Smooth muscle cell of the brain vasculature (primary cell): Measurements from ENCODE around the gene LIPF.
"Not testable (repeated sequence)": the region's sequence is repeated elsewhere in the genome, so short reads cannot be mapped to it uniquely, and the experiment has no call there.

ENCODE experiments used
- DNase-seq: peaks from one replicate; pipeline ENCODE4 v3.0.0-alpha.2; 2012; ENCODE audit warnings: low read depth, low spot score

LIPF gene

DNA sequence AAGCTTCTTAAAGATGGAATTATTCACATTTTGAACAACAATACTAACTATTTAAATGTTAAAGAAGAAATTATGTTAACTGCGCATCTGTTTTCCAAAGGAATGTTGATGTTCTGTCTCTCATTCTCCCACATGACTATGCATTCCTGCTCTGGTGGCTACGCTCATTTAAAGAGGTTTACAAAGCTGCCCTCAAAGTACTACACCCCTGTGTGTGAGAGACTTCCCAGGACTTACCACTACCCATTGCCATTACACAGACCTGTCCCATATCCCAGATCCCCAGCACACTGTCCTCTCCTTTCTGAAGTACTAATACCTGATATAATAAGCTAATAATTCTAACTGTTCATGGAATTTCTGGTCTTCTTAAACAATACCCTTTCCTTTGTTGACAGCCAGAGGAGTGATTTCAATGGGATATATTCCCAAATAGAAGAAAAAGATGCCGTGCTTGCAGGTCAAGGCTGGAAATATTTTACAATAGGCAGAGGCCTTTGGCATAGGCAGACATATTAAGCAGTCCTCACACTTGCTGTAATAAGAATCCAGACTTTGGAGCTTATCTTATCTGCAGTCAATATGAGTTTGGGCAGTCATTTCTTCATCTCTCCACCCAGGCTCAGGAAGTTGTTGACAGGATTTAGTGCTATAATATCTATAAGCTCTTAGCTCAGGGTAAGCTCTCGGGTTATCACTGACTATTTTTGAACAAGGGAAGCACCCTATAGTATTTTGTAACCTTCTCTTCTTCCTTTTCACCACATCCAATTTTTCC, 12.2 kb downstream of the LIPF start:
- no peak for DNase-seq

DNA sequence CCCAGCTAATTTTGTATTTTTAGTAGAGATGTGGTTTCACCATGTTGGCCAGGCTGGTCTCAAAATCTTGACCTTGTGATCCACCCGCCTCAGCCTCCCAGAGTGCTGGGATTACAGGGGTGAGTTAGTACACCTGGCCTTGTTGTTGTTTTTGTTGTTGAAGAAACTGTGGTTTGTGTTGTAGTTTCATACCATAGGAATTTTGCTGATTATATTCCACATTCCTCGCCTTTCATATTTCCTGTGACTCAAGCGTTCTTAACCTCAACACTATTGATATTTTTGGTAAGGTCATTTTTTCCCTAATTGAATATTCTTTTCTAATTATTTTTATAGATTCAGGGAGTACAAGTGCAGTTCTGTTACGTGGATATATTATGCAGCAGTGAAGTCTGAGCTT, 16.7 kb downstream of the LIPF start:
- no peak for DNase-seq

DNA sequence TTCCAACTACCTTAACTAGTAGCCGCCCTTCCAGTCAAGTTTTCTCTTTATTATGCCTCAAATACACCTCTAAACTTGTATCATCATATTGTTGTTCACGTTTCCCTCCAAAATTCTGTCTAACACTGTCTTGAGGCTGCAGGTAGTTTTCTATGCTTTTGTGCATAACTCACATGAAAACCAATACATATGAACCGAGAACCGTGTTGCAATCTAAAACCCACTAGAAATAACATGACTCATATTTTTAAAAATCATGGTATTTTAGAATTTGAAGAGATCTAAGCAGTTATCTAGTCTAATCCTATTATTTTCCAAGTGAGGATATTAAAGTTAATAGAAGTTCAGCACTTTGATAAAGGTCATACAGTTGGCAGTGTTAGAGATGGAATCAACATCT, 18.2 kb downstream of the LIPF start:
- DNase-seq: no peak

DNA sequence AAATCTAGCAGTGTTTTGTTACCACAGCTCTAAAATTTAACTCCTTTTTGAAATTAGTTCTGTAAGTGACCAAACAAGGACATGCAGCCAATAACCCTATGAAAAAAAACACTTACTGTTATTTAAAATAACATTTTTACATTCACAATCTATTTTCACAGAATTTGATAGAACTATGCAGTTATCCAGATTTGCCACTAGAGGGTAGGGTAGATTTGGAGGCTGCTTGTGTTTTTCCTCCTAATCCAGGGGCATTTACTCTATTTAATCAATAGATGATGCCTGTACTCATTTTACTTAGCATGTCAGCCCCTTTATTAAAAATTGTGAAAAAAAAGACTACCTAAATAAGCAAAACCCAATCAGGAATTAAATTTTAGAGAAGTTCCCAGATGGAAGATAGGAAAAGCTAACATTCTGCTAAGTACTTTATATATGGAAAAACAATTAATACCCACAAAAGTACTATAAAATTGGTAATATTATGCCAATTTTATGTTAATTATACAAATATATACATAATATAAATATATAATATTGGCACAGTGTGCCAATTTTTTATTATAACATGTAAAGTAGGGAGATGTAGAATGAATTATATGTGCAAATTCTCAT, 23.7 kb downstream of the LIPF start:
- no peak for DNase-seq

DNA sequence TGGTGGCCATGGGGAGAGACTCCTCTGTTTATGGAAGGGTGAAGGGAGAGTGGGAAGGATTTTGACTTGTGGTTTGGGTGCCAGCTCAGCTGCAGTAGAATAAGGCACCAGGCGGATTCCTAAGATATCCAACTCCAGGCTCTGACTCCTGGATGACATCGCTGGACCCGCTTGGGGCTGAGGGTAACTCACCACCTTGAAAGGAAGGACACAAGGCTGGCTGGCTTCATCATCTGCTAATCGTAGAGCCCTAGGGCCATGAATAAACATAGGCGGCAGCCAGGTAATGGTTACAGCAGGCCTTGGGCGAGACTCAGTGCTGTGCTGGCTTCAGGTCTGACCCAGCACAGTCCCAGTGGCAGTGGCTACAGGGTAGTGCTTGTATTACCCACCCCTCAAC, 25.1 kb downstream of the LIPF start:
- no peak for DNase-seq

DNA sequence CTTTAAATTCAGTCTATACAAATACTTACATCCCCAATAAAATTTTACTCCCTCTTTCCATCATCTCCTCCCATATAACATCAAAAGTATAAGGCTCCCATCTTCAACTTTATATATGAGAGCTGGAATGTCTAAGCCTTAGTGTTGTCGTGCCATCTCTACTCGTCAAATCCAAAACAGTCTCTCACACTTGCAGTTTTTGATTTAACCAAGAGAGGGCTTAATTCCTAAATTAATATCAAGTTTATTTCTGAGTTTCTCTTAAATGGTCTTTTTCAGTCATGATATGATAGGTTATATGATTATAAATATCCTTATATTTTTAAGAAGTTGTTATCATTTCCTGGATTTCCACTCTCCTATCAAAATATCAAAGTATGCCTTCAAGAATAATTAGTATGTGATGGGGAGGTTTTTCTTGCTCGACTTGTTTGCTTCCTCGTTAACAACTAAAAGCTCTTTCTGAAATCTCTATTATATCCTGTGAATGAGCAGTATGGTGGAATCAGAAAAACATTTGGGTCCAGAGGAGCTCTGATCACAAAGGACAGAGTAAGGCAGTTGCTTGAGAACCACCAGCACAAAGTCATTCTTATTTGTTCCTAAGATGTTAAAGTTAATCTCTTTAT, 29.3 kb downstream of the LIPF start:
- no peak for DNase-seq

DNA sequence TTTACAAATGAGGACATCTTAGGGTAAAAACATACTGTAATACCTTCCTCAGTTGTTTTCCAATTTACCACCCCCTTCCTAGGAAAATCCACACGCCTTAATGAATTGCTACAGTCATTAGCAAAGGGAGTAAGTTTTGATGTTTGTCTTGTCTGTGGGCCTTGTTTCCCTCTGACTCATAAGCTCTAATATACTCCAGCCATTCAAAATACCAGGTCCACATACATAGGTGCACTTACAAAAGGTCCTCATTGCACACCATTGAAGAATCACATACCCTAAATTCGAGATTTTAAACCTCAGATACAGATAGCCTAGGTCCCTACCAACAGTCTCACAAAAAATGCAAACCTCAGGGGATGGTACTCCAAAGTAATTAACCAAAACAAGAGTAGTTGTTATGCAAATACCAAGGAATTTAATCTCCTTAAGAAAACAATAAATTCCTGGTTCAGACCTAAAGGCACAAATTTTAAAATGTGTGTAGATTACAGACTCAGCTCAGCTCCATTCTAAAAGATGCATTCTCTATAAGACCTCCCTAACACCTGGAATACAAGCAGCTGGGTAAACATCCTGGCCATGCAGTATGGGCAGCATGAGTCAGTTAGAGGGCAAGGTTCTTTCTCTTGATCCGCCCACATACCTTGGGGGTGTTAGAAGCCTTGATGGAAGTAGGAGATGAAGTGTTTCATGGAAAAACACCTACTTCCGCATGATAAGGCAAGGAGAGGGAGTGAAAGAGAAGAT, 38.8 kb downstream of the LIPF start:
- no peak for DNase-seq

DNA sequence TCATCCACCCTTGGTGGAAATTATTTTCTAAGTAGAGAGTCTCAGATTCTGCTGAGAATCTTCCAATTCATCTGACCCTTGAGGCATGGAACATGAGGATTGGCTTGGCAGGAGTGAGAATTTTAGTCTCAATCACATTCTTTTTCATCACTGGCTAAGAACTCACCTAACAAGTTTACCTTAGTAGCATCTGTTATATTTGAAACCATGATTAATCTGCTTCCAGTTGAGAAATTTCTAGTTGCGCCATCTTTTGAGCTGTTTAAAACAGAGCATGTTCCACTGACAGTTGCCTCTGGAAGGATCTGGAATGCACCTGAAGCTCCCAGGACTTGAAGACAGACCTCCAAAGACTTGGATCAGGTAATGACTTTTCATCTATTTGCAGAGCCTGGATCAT, 41.7 kb downstream of the LIPF start, which contains the start of gene LIPK:
TSS of gene LIPK (plus strand) at position 292 of the 400 bp plus-strand sequence. CDS start 18,295 bp downstream, outside the sequence.
- no peak for DNase-seq

DNA sequence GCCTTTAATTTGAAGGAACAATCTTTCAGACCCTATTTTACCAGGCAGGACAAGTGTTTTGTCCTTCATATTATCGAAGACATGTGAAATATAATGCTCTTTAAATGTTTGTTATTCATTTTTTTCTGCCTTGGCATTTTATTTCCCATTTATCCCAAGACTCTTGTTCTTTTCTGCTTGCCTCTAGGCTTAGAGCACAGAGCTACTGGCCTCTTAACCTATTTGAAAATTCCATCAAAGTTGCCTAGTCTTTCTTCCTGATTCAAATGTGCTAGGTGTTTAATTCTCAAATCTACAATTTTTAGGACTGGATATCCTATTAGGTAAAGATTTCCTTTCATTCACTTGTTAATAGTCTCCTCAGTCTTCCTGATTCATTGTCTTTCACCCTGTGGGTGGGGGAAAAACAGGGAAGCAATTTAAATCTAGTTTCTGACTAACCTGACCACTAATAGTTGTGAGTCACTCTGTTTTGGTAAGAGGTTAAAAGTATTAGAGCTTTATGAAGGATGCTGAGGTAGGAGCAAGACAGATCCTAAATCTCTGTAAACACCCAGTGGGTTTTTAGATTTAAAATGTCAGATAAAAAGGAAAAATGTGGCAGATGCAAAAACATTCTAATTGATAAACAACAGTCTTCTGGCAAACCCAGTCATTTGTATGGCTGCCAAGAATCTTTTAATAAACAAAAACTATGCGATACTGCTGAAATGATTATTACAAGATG, 43.4 kb downstream of the LIPF start:
- DNase-seq: peak; percentile 15

DNA sequence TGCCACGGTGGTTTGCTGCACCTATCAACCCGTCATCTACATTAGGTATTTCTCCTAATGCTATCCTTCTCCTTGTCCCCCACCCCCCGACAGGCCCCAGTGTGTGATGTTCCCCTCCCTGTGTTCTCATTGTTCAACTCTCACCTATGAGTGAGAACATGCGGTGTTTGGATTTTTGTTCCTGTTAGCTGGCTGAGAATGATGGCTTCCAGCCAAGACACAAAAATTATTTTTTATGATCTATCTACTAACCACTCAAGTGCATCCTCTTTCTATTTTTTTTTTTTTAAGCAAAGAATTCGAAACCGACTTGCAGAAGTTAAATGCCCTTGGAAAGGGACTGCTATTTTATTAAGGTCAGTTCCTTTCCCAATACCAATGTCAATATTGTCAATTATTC, 45.1 kb downstream of the LIPF start:
- DNase-seq: not testable (repeated sequence)

DNA sequence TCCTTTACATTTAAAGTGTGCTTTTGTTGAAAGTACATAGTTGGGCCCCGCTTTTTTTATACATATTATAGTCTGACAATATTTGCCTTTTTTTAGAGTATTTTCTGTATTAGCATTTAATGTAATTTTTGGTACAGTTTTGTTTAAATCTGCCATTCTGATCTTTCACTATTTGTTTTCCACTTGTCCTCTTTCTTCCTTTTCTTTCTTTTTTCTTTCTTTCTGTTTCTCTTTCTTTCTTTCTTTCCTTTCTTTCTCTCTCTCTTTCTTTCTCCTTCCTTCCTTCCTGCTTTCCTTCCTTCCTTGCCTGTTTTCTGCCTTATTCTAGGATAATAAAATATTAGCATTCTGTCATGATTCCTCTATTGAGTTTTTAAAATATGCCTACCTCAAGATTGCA, 51.3 kb downstream of the LIPF start:
- DNase-seq: no peak

DNA sequence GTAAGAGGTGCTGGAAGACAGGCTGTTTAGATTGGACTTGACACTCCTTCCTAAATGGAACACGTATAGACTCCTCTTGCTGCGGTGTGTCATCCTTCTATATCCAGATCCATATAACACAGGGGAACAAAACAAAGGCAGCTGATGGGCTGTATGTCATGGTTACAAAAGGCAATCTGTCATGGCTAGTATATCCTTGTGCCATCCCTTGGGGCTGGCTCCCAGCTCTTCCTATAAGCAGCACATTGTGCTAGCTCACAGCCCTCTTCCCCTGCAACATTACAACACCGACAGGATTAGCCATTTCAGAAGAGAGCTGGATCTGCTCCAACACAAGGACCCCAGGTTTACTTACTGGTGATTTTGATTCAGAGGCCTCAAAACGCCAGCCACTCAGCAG, 57.1 kb downstream of the LIPF start:
- DNase-seq: no peak

DNA sequence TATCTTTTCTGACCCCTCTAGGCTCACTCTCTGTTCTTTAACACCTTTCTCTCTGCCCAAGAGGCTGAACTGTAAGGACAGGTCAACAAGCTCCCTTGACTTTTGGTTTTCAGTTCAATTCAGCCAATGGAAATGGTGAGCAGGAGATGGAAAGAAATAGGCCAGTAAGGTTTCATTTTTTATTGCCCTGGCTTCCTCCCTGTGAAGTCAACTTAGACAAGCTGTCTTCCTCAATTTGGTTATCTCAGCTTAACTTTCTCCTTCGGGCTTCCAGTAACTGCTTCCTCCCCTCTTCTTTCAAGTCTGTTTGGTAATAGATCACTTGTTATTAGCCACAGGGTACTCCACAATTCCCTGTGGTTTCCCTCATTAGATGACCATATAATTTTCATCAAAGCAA, 61.6 kb downstream of the LIPF start:
- DNase-seq: no peak

DNA sequence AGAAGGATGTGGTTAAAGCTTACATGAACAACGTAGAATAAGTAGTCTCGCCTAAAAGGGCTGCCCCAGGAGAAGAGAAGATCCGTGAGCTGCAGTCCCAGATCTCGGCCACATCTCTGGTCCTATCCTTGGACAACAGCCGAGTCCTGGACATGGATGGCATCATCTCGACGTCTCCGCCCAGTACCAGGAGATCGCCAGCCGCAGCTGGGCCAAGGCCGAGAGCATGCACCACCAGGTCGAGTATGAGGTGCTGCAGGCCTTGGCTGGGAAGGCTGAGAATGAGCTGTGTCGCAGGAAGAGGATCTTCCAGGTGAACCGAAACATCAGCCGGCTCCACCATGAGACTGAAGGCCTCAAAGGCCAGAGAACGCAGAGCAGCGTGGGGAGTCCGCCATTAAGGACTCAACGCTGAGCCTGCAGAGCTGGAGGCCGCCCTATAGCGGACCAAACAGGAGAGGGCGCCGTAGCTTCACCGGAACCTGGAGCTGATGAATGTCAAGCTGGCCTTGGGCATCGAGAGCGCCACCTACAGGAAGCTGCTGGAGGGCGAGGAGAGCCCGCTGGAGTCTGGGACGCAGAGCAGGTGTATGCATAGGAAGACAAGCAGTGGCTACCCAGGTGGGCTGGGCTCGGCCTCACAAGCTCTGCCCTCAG, 64.0 kb downstream of the LIPF start:
- no peak for DNase-seq
